Measurements from ENCODE around the gene MEIS1. TPM values are rescaled to one million over a fixed set of nuclear protein-coding genes. Genes with fewer than 3 reads are reported as not detected.

Gene MEIS1
- total and polyA plus RNA-seq, 2 of the 8 experiments (the other 6 are each of a cell fraction or from before 2014, with no cell fraction given): 0.17 to 1.2 TPM

- no peaks in the 10 kb centered on the region for H3K9me3 ChIP-seq (ENCODE audit: insufficient read depth in 2 of 2, low read depth in 1 of 2, low read length in 1 of 2)
- H3K23me2 ChIP-seq (ENCODE audit: low read depth, low read length): peaks cover 20% of the 10 kb centered on the region; the same call in 1 of the 2 replicates
- FAIRE-seq (no peak), DNase-seq (ENCODE audit: low read depth in 1 of 2, low spot score in 2 of 2) (no peak)
- H3K4ac ChIP-seq (replicated peaks; ENCODE audit: insufficient read length, low read depth, low read length): no peak overlapping the region
- no peak overlapping the region for H2BK20ac ChIP-seq (ENCODE audit: low read length)
- H3K36me3 ChIP-seq (ENCODE audit: control insufficient read depth in 2 of 4, insufficient read depth in 4 of 4, low read length in 3 of 4): no peaks in the 10 kb centered on the region
- ChIA-PET CTCF (ENCODE audit: partially characterized antibody) (interaction anchor here (0.6 to 14.4 kb wide), 11 partner anchors 10 to 955 kb away, joined by 3 to 161 read pairs (median 4); partner anchors contain the start of gene MEIS1), POLR2A (ENCODE audit: partially characterized antibody) (interaction anchor here (1.0 to 3.0 kb wide), 7 partner anchors 131 to 737 kb away, joined by 3 to 9 read pairs (median 4); partner anchors contain the start of gene MEIS1)
- no peak overlapping the region for H4K5ac ChIP-seq (ENCODE audit: insufficient read length, low read depth, low read length)
- H4K20me1 ChIP-seq (replicated peaks in 1 of 2; ENCODE audit: control insufficient read depth in 1 of 2, insufficient read depth in 2 of 2, low read length in 2 of 2): peaks cover 0 to 6% of the 10 kb centered on the region in 2 experiments
- H4K8ac ChIP-seq (ENCODE audit: extremely low read depth, insufficient read depth, low read length): no peak overlapping the region
- H3K23ac ChIP-seq (ENCODE audit: insufficient read length): no peak overlapping the region
- no peak overlapping the region; the same call in 1 of the 2 replicates for H2BK5ac ChIP-seq (ENCODE audit: low read depth, low read length)
- no peaks in the 10 kb centered on the region for H3K79me1 ChIP-seq (ENCODE audit: low read depth, low read length)
- H3K4me3 ChIP-seq (ENCODE audit: extremely low read depth in 1 of 4, insufficient read depth in 2 of 4, low read depth in 3 of 4, low read length in 4 of 4): peak overlapping the region; percentile 40 to 65 (median 46)
- peaks cover 38 to 54% (median 45%) of the 10 kb centered on the region in 4 experiments for H3K27me3 ChIP-seq (replicated peaks in 1 of 4; ENCODE audit: control insufficient read depth in 3 of 4, extremely low read depth in 1 of 4, insufficient read depth in 3 of 4, low read length in 3 of 4)
- H2BK12ac ChIP-seq (ENCODE audit: low read depth, low read length): no peak overlapping the region
- no peak overlapping the region for H3K56ac ChIP-seq (replicated peaks; ENCODE audit: insufficient read length, low read depth, low read length)
- no peak overlapping the region for H2AK5ac ChIP-seq (ENCODE audit: low read depth, low read length)
- H3K14ac ChIP-seq (ENCODE audit: insufficient read length): no peak overlapping the region
- H3K4me1 ChIP-seq (replicated peaks in 1 of 4; ENCODE audit: control insufficient read depth in 3 of 4, insufficient read depth in 4 of 4, low read length in 3 of 4): peaks cover 5 to 29% (median 12%) of the 10 kb centered on the region in 4 experiments
- no peak overlapping the region for H4K91ac ChIP-seq (replicated peaks; ENCODE audit: insufficient read length, low read length)
- peak overlapping the region; percentile 77 to 99 for H3K4me2 ChIP-seq (ENCODE audit: insufficient read depth in 1 of 2, low read depth in 2 of 2, low read length in 2 of 2)
- WGBS, 2 experiments (ENCODE audit: extremely low coverage in 1 of 2, insufficient coverage in 1 of 2, insufficient read length in 1 of 2, insufficient replicate concordance in 2 of 2, low coverage in 1 of 2, low lambda C conversion rate in 2 of 2, missing lambda C conversion rate in 1 of 2): 2% methylated on average over 28 of the region's 53 CpGs; no CpG with 5 or more reads in 1 of the 2 experiments
- no peak overlapping the region for H3K27ac ChIP-seq (ENCODE audit: low read depth, low read length)
- no peak overlapping the region for H2BK120ac ChIP-seq (replicated peaks; ENCODE audit: low read depth, low read length)
- no peak overlapping the region for H3K18ac ChIP-seq (ENCODE audit: extremely low read depth, low read length)
- H2AFZ ChIP-seq (ENCODE audit: low read length): peak overlapping the region; percentile 16; the same call in 1 of the 2 replicates
- no peaks in the 10 kb centered on the region for H3K79me2 ChIP-seq (ENCODE audit: control insufficient read depth in 1 of 2, insufficient read depth in 2 of 2, low read length in 2 of 2)
- H3K9ac ChIP-seq (replicated peaks in 1 of 4; ENCODE audit: extremely low read depth in 1 of 4, low read depth in 3 of 4, low read length in 3 of 4): no peak overlapping the region
- H2BK15ac ChIP-seq (ENCODE audit: low read length): no peak overlapping the region; the same call in 1 of the 2 replicates
- TF ChIP-seq RFX5 (IDR thresholded peaks at IDR 0.05; ENCODE audit: borderline replicate concordance, low read depth, low read length) (no peak), TEAD4 (IDR thresholded peaks at IDR 0.05; ENCODE audit: low read depth, low read length) (no peak), CTCF (IDR thresholded peaks at IDR 0.05; ENCODE audit: control extremely low read depth in 1 of 3, insufficient read depth in 1 of 3, low read depth in 1 of 3, low read length in 3 of 3) (no peak), JUND (IDR thresholded peaks at IDR 0.05; ENCODE audit: low read length) (no peak), KDM4A (IDR thresholded peaks at IDR 0.05; ENCODE audit: low read depth, low read length, severe bottlenecking) (peak; percentile 17), KDM5A (IDR thresholded peaks at IDR 0.05; ENCODE audit: low read length) (no peak), TCF12 (IDR thresholded peaks at IDR 0.05; ENCODE audit: low read depth, low read length) (no peak), SIN3A (conservative IDR thresholded peaks at IDR 0.05 in 1 of 2, IDR thresholded peaks at IDR 0.05 in 1 of 2; ENCODE audit: low read depth in 1 of 2, low read length in 2 of 2) (no peak), KDM1A (IDR thresholded peaks at IDR 0.05; ENCODE audit: borderline replicate concordance, low read length) (no peak), TBP (IDR thresholded peaks at IDR 0.05; ENCODE audit: low read depth, low read length) (no peak)
Measured at GRCh38 chr2:66575625-66576310, 140.8 kb downstream of the MEIS1 start.

All from H1 (cell line).